Esophagus (tissue), 2 donors: ENCODE data around the gene HTR3E. TPM values are rescaled to one million over a fixed set of nuclear protein-coding genes. Genes with fewer than 3 reads are reported as not detected.

Experiments
- H3K27ac ChIP-seq, 2 donors: one replicate each; pipeline ENCODE4 v1.5.1; 2013; ENCODE audit warnings: low read depth in 2 of 2, mild to moderate bottlenecking in 2 of 2, inconsistent platforms in 1 of 2, low read length in 1 of 2, moderate library complexity in 1 of 2
- H3K27me3 ChIP-seq, 2 donors: one replicate each; pipeline ENCODE4 v1.6.1; 2013; ENCODE audit warnings: low read length in 2 of 2, control low read depth in 1 of 2, mild to moderate bottlenecking in 1 of 2; ENCODE audit not compliant: insufficient read depth in 2 of 2, control insufficient read depth in 1 of 2
- H3K36me3 ChIP-seq, 2 donors: one replicate each; pipeline ENCODE4 v1.6.1; 2013; ENCODE audit warnings: low read length in 1 of 2; ENCODE audit not compliant: control insufficient read depth in 2 of 2, insufficient read depth in 2 of 2
- H3K4me1 ChIP-seq, 2 donors: one replicate each; pipeline ENCODE4 v1.6.1; 2013; ENCODE audit warnings: low read length in 1 of 2; ENCODE audit not compliant: control insufficient read depth in 2 of 2, insufficient read depth in 2 of 2
- H3K4me3 ChIP-seq, 2 donors: one replicate each; pipeline ENCODE4 v1.5.1; 2013; ENCODE audit warnings: low read length in 2 of 2, mild to moderate bottlenecking in 2 of 2, low read depth in 1 of 2, moderate library complexity in 1 of 2
- H3K9me3 ChIP-seq, 2 donors: one replicate each; pipeline ENCODE4 v1.6.1; 2013; ENCODE audit warnings: mild to moderate bottlenecking in 2 of 2, low read depth in 1 of 2, low read length in 1 of 2, moderate library complexity in 1 of 2; ENCODE audit not compliant: control insufficient read depth in 2 of 2, insufficient read depth in 1 of 2
- WGBS, 2 donors: extraction: QIAGEN DNeasy Blood & Tissue Kit; methylation state at CpG; one replicate each; pipeline ENCODE4 v1.1.7; 2013; 5-methylcytosine and 5-hydroxymethylcytosine counted together
- polyA plus RNA-seq, 2 donors: library from polyadenylated mRNA; stranded (reverse); fragments of 200-250 nt; gene quantifications; one replicate each; pipeline ENCODE4 v1.2.3, GENCODE V29; 2013
- donor health status: healthy with polysubstance abuse.
- donor health status: Bipolar disorder and iron deficiency.

The HTR3E gene
- polyA plus RNA-seq, 2 donors: not detected

DNA sequence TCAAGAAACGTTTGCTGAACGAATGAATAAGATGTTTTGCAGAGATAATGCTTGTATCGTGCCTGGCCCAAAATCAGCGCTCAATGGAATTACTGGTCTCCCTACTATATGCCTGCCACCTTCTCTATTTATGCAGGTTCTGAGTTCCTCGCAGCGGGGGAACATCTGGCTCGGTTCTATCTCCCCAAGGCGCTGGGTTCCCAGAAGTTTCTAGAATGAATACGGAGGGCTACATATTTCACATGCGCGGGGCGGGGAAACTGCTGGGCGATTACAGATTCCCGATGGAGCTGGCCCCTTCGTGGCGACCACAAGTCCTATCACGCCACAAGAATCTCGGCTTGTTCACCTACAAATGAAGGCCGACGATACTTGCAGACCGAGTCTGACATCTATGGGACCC is 37.9 kb downstream of the HTR3E start:
- peaks cover 0 to 4% of the 10 kb centered on the region in 2 donors for H3K36me3 ChIP-seq
- H3K4me3 ChIP-seq: peak overlapping the region; percentile 74 to 93
- no peaks in the 10 kb centered on the region for H3K4me1 ChIP-seq
- H3K27me3 ChIP-seq: no peaks in the 10 kb centered on the region
- peak overlapping the region; percentile 93 to 95 for H3K27ac ChIP-seq
- 0 to 1% methylated on average over 21 of the region's 21 CpGs for WGBS, 2 donors
- no peaks in the 10 kb centered on the region for H3K9me3 ChIP-seq

DNA sequence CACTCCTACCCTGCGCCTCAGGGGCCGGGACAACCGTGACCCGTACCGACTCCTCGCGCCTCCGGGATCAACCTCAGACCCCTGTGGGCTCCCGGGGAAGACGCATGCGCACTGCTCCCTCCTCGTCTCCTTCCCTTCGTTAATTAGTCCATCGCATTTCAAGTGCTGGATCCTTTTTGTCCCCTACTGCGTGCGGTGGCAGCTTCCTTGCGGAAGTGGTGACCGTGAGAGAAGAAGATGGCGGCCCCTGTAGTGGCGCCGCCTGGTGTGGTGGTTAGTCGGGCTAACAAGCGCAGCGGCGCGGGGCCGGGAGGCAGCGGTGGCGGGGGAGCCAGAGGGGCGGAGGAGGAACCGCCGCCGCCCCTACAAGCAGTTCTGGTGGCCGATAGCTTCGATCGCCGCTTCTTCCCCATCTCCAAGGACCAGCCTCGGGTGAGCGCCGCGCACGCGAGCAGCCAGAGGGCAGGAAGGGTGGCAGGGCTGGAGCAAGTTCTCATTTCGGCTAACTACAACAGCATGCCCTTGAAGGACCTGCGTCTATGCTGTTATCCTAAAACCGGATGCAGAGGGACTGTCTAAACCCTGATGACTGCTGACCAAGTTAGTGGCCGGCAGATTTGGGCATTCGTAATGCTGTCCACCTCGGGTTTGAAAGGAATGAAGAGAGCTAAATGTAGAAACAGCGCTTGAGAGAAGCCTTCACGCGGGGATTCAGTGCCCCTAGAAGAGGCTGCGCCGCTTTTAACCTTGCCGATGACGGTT is 38.5 kb downstream of the HTR3E start, which contains the start of gene EIF2B5:
EIF2B5 (plus strand) TSS at position 210 of the 762 bp plus-strand sequence; CDS start at position 238, 28 bp downstream.
- Histone ChIP-seq H3K27ac (peak within 1 kb of the TSS; percentile 93 to 95), H3K9me3 (no peaks in the 10 kb centered on the region), H3K36me3 (peaks cover 0 to 5% of the 10 kb centered on the region in 2 donors), H3K27me3 (no peaks in the 10 kb centered on the region), H3K4me1 (no peaks in the 10 kb centered on the region), H3K4me3 (peak within 1 kb of the TSS; percentile 74 to 93)
- 0% methylated on average over 56 of the region's 56 CpGs for WGBS, 2 donors

DNA sequence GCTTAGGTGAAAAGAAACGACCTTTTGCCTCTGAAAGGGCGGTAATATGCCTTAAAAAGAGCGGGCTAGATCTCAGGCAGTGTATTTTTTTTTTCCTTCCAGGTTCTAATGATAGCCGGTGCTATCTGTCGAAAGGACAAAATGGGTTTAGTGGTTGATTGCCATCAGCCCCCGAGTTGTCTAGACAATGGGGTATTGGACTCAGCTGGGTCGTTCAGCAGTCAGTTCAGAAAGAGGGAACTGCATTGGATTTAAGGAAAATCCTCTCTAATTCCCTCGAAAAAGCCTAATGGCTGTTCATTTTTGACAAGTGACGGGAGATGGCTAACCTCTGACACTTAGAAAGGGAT is 39.0 kb downstream of the HTR3E start:
- H3K9me3 ChIP-seq: no peaks in the 10 kb centered on the region
- peak overlapping the region; percentile 74 to 93 for H3K4me3 ChIP-seq
- WGBS, 2 donors: 2 to 3% methylated on average over 9 of the region's 9 CpGs
- H3K36me3 ChIP-seq: peaks cover 0 to 9% of the 10 kb centered on the region in 2 donors
- peak overlapping the region; percentile 93 to 95 for H3K27ac ChIP-seq
- H3K4me1 ChIP-seq: no peaks in the 10 kb centered on the region
- H3K27me3 ChIP-seq: no peaks in the 10 kb centered on the region

DNA sequence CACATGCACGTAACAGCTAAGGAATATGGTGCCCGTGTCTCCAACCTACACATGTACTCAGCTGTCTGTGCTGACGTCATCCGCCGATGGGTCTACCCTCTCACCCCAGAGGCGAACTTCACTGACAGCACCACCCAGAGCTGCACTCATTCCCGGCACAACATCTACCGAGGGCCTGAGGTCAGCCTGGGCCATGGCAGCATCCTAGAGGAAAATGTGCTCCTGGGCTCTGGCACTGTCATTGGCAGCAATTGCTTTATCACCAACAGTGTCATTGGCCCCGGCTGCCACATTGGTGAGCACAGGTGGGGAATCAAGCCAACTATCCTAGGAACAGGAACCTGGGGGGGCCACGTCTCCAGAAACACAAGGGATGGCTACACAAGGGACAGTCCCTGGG is 43.6 kb downstream of the HTR3E start:
- Histone ChIP-seq H3K4me3 (no peak overlapping the region), H3K4me1 (no peaks in the 10 kb centered on the region), H3K36me3 (peaks cover 8 to 44% of the 10 kb centered on the region in 2 donors), H3K27me3 (no peaks in the 10 kb centered on the region), H3K9me3 (no peaks in the 10 kb centered on the region), H3K27ac (no peak overlapping the region)
- WGBS, 2 donors: 92 to 94% methylated on average over 10 of the region's 10 CpGs

DNA sequence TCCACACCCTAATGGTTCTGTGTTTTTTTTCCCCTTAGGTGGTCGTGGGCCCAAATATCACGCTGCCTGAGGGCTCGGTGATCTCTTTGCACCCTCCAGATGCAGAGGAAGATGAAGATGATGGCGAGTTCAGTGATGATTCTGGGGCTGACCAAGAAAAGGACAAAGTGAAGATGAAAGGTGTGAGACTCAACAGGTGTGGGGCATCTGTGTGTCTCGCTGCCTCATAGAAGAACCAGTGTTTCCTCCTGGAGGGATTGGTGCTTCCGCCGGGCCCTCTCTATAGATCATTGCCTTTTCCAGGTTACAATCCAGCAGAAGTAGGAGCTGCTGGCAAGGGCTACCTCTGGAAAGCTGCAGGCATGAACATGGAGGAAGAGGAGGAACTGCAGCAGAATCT is 45.3 kb downstream of the HTR3E start:
- WGBS, 2 donors: 90 to 91% methylated on average over 7 of the region's 7 CpGs
- Histone ChIP-seq H3K36me3 (peaks cover 8 to 44% of the 10 kb centered on the region in 2 donors), H3K9me3 (no peaks in the 10 kb centered on the region), H3K4me3 (no peak overlapping the region), H3K4me1 (no peaks in the 10 kb centered on the region), H3K27me3 (no peaks in the 10 kb centered on the region), H3K27ac (no peak overlapping the region)

DNA sequence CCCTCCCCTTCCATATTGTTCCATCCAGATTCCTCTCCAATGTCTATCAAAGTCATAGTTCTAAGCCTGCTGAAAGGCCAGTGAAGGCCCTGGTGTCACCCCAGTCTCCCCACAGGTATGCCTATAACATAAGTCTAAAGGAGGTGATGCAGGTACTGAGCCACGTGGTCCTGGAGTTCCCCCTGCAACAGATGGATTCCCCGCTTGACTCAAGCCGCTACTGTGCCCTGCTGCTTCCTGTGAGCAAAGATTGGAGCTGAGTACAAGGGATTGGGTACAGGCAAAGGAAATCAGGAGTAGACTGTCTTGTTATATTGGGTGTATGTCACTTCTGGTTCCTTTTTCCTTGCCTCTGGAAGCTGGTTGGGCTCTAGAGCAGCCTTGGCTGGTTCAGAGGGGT is 46.5 kb downstream of the HTR3E start:
- no peaks in the 10 kb centered on the region for H3K9me3 ChIP-seq
- WGBS, 2 donors: 84 to 86% methylated on average over 3 of the region's 3 CpGs
- H3K27me3 ChIP-seq: no peaks in the 10 kb centered on the region
- H3K36me3 ChIP-seq: peaks cover 8 to 40% of the 10 kb centered on the region in 2 donors
- H3K27ac ChIP-seq: no peak overlapping the region
- no peaks in the 10 kb centered on the region for H3K4me1 ChIP-seq
- H3K4me3 ChIP-seq: no peak overlapping the region

DNA sequence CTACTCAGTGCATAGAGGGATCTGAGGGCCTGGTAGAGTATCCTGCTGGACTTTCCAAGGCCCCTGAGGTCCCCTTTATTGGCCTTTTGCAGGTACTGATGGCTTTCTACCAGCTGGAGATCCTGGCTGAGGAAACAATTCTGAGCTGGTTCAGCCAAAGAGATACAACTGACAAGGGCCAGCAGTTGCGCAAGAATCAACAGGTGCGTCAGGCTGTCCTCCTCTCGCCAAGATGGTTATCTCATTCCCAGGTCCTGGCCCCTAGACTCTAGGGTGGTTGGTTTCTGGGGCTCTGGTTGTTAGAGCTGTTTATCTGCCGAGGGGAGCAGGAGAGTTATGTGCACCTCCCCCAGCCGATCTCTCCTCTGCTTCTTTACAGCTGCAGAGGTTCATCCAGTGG is 47.6 kb downstream of the HTR3E start:
- peaks cover 8 to 40% of the 10 kb centered on the region in 2 donors for H3K36me3 ChIP-seq
- no peaks in the 10 kb centered on the region for H3K4me1 ChIP-seq
- no peaks in the 10 kb centered on the region for H3K9me3 ChIP-seq
- no peak overlapping the region for H3K27ac ChIP-seq
- H3K4me3 ChIP-seq: no peak overlapping the region
- 66 to 70% methylated on average over 5 of the region's 5 CpGs for WGBS, 2 donors
- no peaks in the 10 kb centered on the region for H3K27me3 ChIP-seq

DNA sequence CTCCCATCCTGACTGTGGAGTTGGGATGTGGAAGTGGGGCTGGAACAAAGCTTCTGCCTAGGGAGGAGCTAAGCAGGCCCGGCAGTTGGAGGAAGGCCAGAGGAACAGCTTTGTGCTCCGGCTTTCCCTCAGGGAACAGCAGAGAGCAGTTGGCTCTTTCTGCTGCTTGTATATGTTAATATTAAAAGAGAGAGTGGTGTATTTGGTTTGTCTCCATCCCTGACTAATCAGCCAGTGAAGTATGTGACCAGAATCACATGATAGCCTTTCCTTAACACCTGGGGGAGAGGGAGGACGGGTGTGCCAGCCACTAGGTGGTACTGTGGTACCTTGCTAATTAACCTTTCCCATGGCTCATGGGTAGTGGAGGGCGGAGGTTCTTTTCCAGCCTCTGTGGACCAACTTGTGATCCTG is 48.3 kb downstream of the HTR3E start:
- H3K27me3 ChIP-seq: no peaks in the 10 kb centered on the region
- WGBS, 2 donors: 27 to 29% methylated on average over 4 of the region's 4 CpGs
- H3K9me3 ChIP-seq: no peaks in the 10 kb centered on the region
- peak overlapping the region in 1 of 2 donors; percentile 42 for H3K27ac ChIP-seq
- no peak overlapping the region for H3K4me3 ChIP-seq
- peaks cover 8 to 40% of the 10 kb centered on the region in 2 donors for H3K36me3 ChIP-seq
- H3K4me1 ChIP-seq: no peaks in the 10 kb centered on the region

DNA sequence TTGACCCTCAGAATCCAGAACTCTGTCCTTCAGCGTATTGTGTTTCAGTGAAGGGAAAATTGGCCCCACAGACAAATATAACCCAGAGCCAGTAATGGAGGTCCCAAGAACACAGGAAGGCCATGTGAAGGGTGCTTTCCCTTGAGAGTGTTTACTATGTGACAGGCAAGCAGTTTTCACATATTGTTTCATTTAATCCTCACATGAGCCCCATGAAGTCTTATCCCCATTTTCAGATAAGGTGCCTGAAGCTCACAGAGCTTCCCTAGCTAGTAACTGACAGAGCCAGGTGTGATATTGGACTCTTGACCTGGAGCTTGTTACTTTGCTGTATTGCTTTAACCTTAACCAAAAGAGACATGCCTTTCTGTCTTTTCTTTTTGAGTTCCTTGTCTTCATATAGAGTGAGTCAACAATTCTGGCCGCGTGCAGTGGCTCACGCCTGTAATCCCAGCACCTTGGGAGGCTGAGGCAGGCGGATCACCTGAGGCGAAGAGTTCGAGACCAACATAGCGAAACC is 48.9 kb downstream of the HTR3E start:
- 75 to 86% methylated on average over 8 of the region's 8 CpGs for WGBS, 2 donors
- no peak overlapping the region for H3K27ac ChIP-seq
- no peaks in the 10 kb centered on the region for H3K27me3 ChIP-seq
- H3K4me1 ChIP-seq: no peaks in the 10 kb centered on the region
- H3K9me3 ChIP-seq: no peaks in the 10 kb centered on the region
- peaks cover 8 to 35% of the 10 kb centered on the region in 2 donors for H3K36me3 ChIP-seq
- H3K4me3 ChIP-seq: no peak overlapping the region

DNA sequence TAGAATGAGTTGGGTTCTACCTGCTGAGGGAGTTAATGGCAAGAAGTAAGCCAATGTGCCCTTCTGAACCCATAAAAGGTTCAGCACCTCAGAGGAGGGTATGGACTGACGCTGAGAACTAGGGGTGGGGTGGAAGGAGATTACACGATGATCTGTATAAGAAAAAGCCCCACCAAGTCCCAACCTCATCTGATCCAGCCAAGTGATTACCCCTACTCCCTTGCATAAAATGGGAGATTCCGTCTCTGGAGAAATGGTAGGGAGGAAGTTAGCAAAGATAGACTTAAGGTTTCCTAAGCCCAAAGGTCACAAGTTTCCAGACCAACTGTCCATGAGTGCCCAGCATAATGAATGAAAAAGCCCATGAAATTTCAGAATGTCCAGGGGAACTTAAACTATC is 51.2 kb downstream of the HTR3E start:
- H3K27me3 ChIP-seq: no peaks in the 10 kb centered on the region
- H3K4me1 ChIP-seq: no peaks in the 10 kb centered on the region
- 85% methylated on average over 3 of the region's 3 CpGs for WGBS, 2 donors
- no peaks in the 10 kb centered on the region for H3K9me3 ChIP-seq
- peaks cover 3 to 20% of the 10 kb centered on the region in 2 donors for H3K36me3 ChIP-seq
- no peak overlapping the region for H3K27ac ChIP-seq
- H3K4me3 ChIP-seq: no peak overlapping the region
